Measurements from ENCODE around the gene AMACR.
"Not testable (repeated sequence)": the region's sequence is repeated elsewhere in the genome, so short reads cannot be mapped to it uniquely, and the experiment has no call there.

The AMACR gene

DNA sequence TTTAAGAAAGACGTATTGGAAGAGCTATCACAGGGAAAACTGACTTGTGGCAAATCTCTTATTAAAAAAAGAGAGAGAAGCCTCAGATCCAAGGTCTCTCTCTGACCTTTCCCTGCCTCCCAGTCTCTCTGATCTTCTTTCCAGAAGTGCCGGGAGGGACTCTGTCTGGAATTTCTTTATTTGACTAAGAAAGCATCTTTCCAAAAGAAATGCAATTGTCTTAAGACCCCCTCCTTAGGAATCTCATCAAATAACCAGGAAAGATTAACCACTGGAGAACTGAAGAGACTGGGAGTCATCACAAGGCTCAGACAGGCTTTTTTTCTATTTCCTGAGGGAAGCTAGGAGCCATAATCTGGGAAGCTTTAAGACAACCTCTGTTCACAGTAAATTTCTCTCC, 30.5 kb upstream of the AMACR start:
- in situ Hi-C loops (cut with MboI; ENCODE audit: low sequenced_read_pairs), result no loop called here

DNA sequence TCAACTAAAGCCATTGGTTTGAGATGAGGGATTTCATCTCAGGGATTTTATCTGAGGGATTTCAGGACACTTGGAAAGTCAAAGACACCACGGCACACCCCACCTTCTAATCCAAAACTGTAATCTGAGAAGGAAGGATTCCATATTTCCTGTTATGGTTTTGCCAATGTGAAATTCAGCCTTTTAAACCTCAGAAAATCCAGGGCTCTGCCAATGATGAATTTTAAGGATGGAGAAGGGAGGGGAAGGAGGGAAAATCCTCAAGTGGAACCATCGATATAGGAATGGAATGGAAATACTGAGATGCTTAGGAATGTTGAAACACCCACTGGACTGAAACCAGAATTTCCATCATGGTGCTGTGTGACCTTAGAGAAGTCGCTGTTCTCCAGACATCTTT, 29.9 kb upstream of the AMACR start:
- in situ Hi-C loops (cut with MboI; ENCODE audit: low sequenced_read_pairs), result no loop called here

DNA sequence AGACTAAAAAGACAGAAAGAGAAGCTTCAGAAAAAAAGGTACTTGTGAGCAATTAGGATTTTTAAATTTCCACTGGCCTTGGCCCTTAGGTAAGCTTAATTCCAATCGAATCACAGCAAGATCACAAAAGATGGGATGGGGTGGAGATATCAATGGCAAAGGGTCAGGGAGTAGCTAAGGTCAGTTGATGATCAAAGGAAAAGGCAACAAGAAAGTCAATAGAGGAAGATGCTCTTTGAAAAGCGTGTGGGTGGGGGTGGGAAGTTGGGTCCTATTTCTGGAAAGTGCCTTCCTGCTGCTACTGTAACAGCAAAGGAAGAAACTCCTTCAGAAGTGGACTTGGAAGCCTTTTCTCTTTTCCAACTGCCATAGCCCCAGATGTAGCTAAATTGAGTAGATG, 27.9 kb upstream of the AMACR start:
- in situ Hi-C loops (cut with MboI; ENCODE audit: low sequenced_read_pairs), result no loop called here

DNA sequence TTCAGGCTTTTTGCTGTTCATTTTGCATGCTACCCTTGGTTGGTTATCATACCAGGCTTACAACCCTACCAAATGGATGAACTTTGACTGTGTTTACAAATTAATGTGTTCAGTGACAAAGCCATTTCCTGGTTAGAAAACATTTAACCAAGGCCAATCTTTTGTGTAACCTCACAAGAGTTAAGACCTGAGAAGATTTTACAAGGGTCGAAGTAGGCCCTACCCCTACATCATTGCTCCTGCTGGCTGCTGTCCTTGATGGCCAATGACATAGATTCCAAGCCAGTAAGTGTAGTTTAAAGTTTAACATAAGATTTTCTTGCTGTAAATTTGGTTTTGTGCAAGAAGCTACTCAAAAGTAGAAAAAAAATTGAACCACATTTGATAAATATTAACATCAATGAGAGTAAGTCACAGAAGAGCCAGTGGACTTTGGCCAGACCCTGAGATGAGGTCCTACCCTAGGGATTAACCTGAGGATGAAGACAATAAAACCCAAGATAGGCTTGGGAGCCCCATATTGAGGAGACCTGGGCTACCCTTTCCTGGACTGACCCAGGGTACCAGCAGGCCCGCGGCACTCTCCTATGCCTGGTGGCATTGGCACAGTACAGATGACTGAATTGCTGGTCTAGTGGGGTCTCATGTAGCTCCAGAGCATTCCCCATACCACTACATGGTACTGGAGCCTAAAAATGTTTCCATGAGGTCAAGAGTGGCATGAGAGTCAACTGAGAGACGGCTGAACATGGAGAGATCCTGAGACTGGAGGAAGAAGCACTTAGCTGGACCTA, 26.9 kb upstream of the AMACR start:
- in situ Hi-C loops (cut with MboI; ENCODE audit: low sequenced_read_pairs), result no loop called here

DNA sequence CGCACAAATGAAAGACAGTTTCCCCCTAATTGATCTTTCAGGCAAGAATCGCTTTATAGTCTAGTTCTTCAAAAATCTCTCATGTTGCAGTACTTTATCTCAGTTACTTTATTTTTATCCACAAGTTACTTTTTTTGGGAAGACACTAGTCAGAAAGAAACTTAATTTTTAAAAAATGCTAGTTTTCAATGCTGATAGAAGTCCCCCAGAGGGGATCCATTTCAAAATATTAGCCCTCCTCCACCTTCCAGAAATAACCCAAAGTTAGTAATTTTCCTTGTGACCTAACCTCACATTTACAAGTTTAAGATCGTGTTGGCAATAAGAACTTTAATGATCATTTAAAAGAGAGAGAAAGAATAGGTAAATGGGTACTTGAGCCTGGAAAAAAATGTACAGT, 24.1 kb upstream of the AMACR start:
- in situ Hi-C loops (cut with MboI; ENCODE audit: low sequenced_read_pairs), result no loop called here

DNA sequence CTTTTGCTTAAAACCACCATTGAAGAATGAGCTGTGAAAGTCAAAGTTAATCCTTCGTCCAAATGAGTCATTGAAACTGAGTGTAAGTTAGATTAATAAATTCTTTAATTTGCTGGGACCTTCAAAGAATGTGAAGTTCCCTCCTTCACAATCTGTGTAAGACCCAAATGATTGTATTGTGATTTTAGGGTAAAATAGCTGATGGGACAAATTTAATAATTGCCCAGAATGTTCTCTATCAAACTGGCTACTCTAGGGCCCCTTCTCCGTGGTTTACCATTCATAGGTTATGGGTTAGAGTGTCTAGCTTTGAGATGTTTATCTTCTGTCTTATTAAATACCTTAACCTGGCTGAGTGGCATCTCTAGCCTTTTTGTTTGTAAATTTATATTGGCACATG, 23.3 kb upstream of the AMACR start:
- in situ Hi-C loops (cut with MboI; ENCODE audit: low sequenced_read_pairs), result no loop called here

DNA sequence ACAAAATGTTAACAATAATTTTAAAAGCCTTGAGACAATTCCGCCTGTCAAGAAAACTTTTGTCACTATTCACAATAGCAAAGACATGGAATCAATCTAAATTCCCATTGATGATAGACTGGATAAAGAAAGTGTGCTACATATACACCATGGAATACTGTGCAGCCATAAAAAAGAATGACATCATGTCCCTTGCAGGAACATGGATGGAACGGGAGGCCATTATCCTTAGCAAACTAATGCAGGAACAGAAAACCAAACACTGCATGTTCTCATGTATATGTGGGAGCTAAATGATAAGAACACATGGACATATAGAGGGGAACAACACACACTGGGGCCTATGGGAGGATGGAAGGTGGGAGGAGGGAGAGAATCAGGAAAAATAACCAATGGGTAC, 22.7 kb upstream of the AMACR start:
- in situ Hi-C loops (cut with MboI; ENCODE audit: low sequenced_read_pairs), result not testable (repeated sequence)

DNA sequence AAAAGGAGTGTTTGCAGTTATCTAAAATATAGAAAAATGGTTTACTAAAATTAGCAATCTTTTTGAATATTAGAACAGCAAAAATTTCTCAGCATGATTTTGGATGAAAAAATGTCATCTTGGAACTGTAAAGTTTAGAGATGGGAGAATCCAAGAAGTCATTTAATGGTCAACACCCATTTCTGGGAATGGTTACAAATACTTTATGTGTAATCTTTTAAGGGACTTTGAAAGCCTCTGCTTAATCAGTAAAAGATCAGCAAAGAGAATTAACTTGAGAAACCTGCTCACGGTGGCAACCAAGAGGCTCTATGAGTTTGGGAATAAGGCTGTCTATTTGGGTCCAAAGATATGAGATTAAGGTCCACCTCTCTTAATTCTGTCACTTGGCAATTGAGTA, 22.2 kb upstream of the AMACR start:
- in situ Hi-C loops (cut with MboI; ENCODE audit: low sequenced_read_pairs), result no loop called here

DNA sequence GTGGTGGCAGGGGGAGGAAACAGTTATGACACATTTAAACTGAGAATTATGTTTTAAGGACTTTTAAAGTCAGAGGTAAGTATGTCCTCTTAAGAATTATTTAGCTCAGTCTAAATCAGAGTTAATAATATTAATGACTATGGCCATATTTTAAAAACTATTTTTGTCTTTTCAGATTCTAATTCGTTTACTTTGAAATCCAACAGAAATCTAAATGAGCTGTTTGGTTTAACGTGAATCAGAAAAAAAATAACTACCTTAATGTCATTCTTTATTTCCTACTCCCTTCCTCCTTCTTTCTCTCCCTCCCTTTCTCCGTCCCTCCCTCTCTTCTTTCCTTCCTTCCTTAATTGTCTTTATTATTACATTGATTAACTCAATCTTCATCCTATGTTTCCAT, 20.5 kb upstream of the AMACR start:
- in situ Hi-C loops (cut with MboI; ENCODE audit: low sequenced_read_pairs), result no loop called here

DNA sequence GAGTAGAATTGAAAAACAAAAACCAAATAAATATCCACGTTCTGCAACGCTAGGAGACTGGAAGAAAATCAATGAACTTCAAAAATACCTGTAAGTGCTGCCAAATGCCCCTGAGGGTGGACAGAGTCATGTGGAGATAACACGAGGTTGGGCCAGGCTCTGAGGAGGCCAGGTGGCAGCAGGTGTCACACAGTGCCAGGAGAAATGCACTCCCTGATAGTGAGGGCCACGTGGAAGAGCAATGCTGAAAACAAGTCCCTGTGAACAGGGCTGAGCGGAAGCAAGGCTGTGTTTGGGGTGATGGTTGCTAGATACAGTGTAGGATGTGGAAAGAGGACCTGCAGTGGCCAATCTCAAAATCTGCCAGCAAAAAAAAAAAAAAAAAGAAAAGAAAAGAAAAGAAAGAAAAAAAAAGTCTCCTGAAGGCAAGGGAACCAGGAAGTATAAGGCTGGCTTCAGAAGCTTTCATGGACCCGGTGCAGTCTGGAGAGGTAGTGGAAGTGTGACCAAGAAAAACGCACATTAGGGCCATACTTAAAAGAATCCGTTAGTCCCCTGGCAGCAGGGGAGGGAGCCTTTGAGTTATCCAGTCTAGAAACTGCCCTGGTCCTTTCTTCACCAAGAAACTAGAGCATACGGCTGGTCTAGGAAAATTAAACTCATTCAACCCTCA, 18.4 kb upstream of the AMACR start:
- in situ Hi-C loops (cut with MboI; ENCODE audit: low sequenced_read_pairs), result no loop called here

DNA sequence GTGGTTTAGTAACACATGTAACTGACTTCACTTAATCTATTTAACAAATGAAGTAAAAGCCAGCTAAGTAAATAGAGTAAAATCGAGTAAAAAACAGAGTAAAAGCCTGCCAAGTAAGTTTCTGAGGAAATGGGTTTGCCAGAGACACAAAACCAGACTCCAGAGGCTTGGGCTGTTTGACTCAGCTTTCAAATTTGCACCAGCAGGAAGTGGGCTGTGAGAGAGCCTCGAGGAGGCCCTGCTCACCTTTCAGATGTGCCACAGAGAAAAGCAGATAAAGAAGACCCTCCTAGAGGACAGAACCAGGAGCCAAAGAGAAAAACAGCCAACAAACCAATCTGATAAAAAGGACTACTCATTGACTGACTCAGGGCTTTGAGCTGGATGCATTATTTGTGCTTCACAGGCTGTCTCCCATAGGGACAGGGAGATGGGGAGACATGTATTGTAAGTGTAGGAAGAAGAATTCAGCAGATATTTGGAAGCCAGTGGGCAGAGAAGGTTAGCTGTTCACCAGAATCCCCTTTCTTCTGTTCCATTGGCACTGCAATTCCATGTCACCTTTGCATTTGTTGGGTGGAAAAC, 14.4 kb upstream of the AMACR start:
- in situ Hi-C loops (cut with MboI; ENCODE audit: low sequenced_read_pairs), result no loop called here

DNA sequence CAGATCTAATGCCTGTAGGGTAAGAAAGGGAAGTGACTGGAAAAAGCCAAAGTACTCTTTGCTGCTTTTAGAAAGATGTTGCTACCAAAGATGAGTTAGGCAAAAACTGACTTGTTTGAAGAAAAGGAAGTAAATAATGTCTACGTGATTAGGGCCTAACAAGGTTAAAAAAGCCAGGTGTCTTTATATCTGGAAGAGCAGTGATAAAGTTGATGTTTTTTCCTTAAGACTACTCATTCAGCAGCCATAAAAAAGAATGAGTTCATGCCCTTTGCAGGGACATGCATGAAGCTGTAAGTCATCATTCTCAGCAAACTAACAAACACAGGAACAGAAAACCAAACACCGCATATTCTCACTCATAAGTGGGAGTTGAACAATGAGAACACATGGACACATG, 13.5 kb upstream of the AMACR start:
- in situ Hi-C loops (cut with MboI; ENCODE audit: low sequenced_read_pairs), result no loop called here

DNA sequence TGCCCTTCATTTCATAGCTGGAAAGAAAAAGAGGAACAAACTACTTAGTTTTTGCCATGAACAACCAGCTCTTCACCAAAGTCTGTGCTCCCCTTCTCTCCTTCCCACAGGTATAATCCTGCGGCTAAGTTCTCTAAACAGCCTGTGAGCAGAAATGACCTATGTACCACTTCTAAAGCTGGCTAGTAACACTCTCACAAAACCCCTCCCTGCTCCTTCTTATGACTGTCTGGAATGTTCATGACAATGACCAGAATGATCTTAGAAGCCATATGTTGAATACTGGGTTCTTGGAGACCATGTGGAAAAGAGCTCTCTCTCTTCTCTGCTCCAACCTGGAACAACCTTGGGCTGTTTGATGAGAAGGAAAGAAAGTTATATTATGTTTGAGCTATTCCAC, 12.9 kb upstream of the AMACR start:
- in situ Hi-C loops (cut with MboI; ENCODE audit: low sequenced_read_pairs), result no loop called here

DNA sequence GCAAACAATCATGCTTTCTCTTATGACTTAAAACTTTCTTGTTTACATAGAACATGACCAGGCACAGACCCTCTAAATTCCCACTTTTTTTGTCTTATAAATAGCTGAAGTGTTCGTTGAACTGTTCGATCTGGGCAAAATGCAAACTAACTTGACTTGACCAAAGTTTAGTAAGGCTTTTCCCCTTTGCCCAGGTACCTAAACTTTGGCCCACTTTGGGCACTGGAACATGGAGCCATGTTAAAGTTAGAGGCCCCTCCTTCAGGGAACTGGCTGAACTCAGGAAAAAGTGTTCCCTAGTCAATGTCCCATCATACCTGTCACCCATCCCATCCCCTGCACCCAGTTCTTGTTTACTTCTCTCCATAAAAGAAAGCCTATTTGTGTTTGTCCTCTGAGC, 9.4 kb upstream of the AMACR start:
- in situ Hi-C loops (cut with MboI; ENCODE audit: low sequenced_read_pairs), result no loop called here

DNA sequence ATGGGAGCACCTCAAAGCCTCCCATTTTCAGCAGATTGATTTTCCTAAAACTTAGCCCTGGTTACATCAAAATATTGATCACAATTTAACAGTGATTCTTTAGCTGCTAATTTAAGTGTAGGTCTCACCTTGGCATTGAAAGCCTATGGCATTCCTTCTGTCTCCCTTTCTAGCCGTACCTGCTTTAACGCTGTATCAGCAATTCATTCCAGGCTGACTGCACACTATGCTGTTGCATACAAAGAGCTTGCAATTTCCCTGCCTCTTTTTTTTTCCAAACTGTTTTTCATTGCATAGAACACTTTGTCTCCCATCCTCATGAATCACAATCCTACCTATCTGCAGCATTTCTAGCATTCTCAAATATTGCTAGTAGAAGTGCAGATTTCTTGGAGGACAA, 8.9 kb upstream of the AMACR start:
- in situ Hi-C loops (cut with MboI; ENCODE audit: low sequenced_read_pairs), result no loop called here

DNA sequence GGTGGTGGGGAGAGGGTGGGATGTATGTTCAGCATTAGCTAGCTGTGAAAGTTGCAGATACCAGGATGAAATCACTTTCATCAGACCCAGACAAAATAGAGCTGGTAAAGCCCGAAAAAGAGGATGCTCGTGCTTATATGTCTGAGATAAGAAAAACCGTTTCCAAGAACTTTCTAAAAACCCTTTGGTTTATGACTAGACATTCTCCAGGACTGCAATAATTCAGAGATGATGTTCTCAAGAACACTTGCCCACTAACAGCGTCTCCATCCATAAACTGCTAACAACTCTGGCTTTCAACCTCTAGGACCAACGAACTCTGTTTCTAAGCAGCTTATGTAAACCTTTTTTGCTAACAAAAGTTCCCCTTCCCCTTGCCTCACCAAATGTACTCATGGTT, 8.4 kb upstream of the AMACR start:
- in situ Hi-C loops (cut with MboI; ENCODE audit: low sequenced_read_pairs), result no loop called here

DNA sequence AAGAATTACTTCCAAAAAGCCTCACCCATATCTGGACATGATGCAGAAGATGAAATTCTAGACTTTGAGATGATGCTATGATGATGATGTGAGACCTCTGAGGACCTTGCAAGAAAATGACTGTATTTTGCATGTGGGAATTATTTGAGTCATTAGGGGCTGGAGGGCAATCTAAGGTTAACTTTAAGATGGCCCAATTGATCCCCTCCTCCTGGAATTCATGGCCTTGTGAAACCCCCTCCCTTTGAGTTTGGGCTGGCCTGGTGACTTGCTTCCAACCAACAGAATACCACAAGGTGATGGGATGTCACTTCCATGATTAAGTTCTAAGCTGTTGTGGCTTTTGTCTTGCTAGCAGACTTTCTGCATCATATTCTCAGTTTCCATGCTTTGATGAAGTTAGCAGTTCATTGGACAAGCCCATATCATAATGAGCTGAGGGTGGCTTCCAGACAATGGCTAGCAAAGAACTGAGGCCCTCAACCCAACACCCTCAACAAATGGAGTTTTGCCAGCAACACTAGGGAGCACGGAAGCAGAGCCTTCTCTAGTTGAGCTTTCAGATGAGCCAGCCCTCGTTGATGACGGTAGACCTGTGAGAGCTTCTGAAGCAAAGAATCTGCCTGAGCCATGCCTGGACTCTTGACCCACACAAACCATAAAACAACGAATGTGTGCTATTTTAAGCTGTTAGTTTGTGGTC, 7.4 kb upstream of the AMACR start:
- in situ Hi-C loops (cut with MboI; ENCODE audit: low sequenced_read_pairs), result no loop called here

DNA sequence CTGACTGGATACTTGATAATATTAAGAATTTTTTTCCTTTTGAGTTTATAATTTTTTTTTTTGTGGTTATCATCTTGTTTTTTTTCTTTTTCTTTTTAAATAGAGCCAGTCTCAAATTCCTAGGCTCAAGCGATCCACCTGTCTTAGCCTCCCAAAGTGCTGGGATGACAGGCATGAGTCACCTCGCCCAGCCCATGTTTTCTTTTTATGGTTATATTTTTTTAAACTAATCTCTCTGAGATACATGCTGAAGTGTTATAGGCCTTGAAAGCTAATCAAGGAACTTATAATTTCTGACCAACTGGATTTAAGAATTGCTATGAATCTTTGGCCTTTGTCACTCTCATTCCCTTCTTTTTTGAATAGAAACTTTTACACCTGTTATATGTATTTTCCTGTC, 6.8 kb upstream of the AMACR start:
- in situ Hi-C loops (cut with MboI; ENCODE audit: low sequenced_read_pairs), result no loop called here

DNA sequence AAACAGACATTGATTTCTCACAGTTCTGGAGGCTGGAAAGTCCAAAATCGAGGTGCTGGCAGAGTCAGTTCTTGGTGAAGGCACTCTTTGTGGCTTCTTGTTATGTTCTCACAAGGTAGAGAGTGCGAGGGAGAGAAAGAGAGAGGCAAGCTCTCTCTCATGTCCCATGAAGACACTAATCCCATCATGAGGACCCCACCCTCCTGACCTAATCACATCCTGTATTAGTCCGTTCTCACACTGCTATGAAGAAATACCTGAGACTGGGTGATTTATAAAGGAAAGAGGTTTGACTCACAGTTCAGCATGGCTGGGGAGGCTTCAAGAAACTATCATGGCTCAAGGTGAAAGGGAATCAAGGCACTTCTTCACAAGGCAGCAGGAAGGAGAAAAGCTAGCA, 5.7 kb upstream of the AMACR start:
- in situ Hi-C loops (cut with MboI; ENCODE audit: low sequenced_read_pairs), result no loop called here

DNA sequence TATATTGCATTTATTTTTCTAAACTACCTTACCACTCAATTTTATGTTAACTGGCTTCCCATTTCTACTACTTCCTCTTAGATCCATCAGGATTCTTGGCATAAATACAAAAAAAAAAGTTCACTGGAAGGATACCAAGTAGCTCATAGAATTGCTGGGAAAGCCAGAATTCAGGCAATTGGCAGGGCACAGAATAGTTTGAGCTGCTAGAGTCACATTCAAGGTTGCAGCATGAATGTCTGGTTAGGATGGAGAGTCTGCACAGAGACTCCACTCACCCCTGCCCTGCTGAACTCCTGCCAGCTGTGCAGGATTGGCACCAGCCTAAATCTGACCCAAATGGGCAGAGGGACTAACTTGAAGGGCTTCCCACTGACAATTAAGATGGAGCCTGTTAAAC, 4.9 kb upstream of the AMACR start:
- in situ Hi-C loops (cut with MboI; ENCODE audit: low sequenced_read_pairs), result no loop called here

DNA sequence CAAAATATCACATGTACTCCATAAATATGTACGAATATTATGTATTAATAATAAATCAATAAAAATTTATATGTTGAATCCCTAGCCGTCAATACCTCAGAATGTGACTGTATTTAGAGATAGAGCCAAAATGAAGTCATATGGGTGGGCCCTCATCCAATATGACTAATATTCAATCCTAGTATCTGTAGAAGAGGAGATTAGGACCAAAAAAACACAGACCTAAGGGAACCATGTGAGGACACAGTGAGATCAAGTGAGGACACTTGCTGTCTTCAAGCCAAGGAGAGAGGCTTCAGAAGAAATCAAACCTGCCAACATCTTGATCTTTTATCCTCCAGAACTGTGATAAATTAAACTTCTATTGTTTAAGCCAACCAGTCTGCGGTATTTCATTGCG, 3.7 kb upstream of the AMACR start:
- in situ Hi-C loops (cut with MboI; ENCODE audit: low sequenced_read_pairs), result no loop called here

DNA sequence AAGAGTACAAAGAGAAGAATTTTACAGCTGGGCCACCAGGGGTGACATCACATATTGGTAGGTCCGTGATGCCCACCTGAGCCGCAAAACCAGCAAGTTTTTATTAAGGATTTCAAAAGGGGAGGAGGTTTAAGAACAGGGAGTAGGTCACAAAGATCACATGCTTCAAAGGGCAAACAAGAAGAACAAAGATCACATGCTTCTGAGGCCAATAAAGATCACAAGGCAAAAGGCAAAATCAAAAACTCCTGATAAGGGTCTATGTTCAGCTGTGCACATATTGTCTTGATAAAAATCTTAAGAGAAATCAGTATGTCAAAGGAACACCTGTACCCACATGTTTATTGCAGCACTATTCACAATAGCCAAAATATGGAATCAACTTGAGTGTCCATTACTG, 2.3 kb upstream of the AMACR start:
- in situ Hi-C loops (cut with MboI; ENCODE audit: low sequenced_read_pairs), result not testable (repeated sequence)
